Cardiac muscle cell (in vitro differentiated cells and primary cell): ENCODE data around the gene USP50. TPM values are rescaled to one million over a fixed set of nuclear protein-coding genes. Genes with fewer than 3 reads are reported as not detected.
A peak's percentile ranks its signal among the peaks of the same experiment; 100 is the strongest.
"Not testable (repeated sequence)": the region's sequence is repeated elsewhere in the genome, so short reads cannot be mapped to it uniquely, and the experiment has no call there.

Source experiments
- DNase-seq, 2 donors: peaks; one replicate each; pipeline versions ENCODE4 v3.0.0 to v3.0.0-alpha.2; 2010 to 2017; ENCODE audit warnings: low read depth in 1 of 2, low spot score in 1 of 2
- H3K27ac ChIP-seq: fragments of 200-600 bp; sonication (generic); 2 replicates; pipeline ENCODE4 v1.5.1; 2016
- H3K27me3 ChIP-seq: fragments of 200-600 bp; sonication (generic); 2 replicates; pipeline ENCODE4 v1.6.0; 2016; ENCODE audit warnings: control low read depth
- H3K36me3 ChIP-seq: fragments of 200-600 bp; sonication (generic); 2 replicates; pipeline ENCODE4 v1.5.1; 2016; ENCODE audit warnings: control low read depth
- H3K4me1 ChIP-seq: fragments of 200-600 bp; sonication (generic); 2 replicates; pipeline ENCODE4 v1.8.1; 2017; ENCODE audit warnings: low read depth, mild to moderate bottlenecking, mixed run types
- H3K4me3 ChIP-seq: fragments of 200-600 bp; sonication (generic); 2 replicates; pipeline ENCODE4 v1.5.1; 2016; ENCODE audit warnings: mild to moderate bottlenecking
- H3K9me3 ChIP-seq: fragments of 200-600 bp; sonication (generic); 2 replicates; pipeline ENCODE4 v1.5.1; 2017; ENCODE audit warnings: low read depth, mild to moderate bottlenecking, control low read depth
- CTCF ChIP-seq: IDR thresholded peaks from 2 replicates; pipeline ENCODE4 v1.5.1; 2012; ENCODE audit warnings: low read depth, mild to moderate bottlenecking, low read length
- polyA plus RNA-seq: library from polyadenylated mRNA; unstranded; fragments of >200 nt; fragmentation: Nextera tagmentation; extraction: Ambion mirVana; gene quantifications from 2 replicates; pipeline ENCODE4 v1.2.1, GENCODE V29; 2016
- total RNA-seq: library from RNA; depleted of rRNA; stranded (reverse); fragments of >200 nt; gene quantifications from 2 replicates; pipeline ENCODE4 v1.2.3, GENCODE V29; 2016

The USP50 gene
- total and polyA plus RNA-seq, 2 experiments from 2014 or later, result not detected

GRCh38 chr15:50523851-50524251 is 22.6 kb downstream of the USP50 start:
- Histone ChIP-seq H3K27ac (no peak overlapping the region), H3K9me3 (no peaks in the 10 kb centered on the region)

GRCh38 chr15:50519740-50520425 is 26.6 kb downstream of the USP50 start:
- no peak overlapping the region for H3K27ac ChIP-seq
- no peak for TF ChIP-seq CTCF
- H3K4me1 ChIP-seq, result no peaks in the 10 kb centered on the region
- no peaks in the 10 kb centered on the region for H3K9me3 ChIP-seq
- no peak overlapping the region for H3K4me3 ChIP-seq
- peak in 1 of 2 donors; percentile 21 for DNase-seq
- no peaks in the 10 kb centered on the region for H3K27me3 ChIP-seq
- no peaks in the 10 kb centered on the region for H3K36me3 ChIP-seq

More at GRCh38 chr15:50523851-50524251, 22.6 kb downstream of the USP50 start:
- Histone ChIP-seq H3K4me1 (no peaks in the 10 kb centered on the region), H3K27me3 (no peaks in the 10 kb centered on the region), H3K36me3 (no peaks in the 10 kb centered on the region), H3K4me3 (no peak overlapping the region)
- peak in 1 of 2 donors; percentile 4 for DNase-seq
- no peak for TF ChIP-seq CTCF

- no peaks in the 10 kb centered on the region for H3K4me1 ChIP-seq
- no peaks in the 10 kb centered on the region for H3K9me3 ChIP-seq
- no peak for TF ChIP-seq CTCF
- H3K27me3 ChIP-seq, result no peaks in the 10 kb centered on the region
- no peaks in the 10 kb centered on the region for H3K36me3 ChIP-seq
- H3K4me3 ChIP-seq, result no peak overlapping the region
- no peak overlapping the region for H3K27ac ChIP-seq
- DNase-seq, result no peak
These were observed 33.5 kb downstream of the USP50 start for GRCh38 chr15:50513001-50513400.

- Histone ChIP-seq H3K4me3 (no peak overlapping the region), H3K27me3 (no peaks in the 10 kb centered on the region), H3K9me3 (no peaks in the 10 kb centered on the region), H3K36me3 (peaks cover 7% of the 10 kb centered on the region), H3K27ac (no peak overlapping the region), H3K4me1 (no peaks in the 10 kb centered on the region)
- no peak for TF ChIP-seq CTCF
- DNase-seq, result peak in 1 of 2 donors; percentile 14
These were observed 40.3 kb downstream of the USP50 start for GRCh38 chr15:50506121-50506520.

GRCh38 chr15:50505656-50506055 is 40.8 kb downstream of the USP50 start:
- not testable (repeated sequence) for H3K4me3 ChIP-seq, H3K9me3 ChIP-seq, H3K4me1 ChIP-seq, H3K27ac ChIP-seq, H3K27me3 ChIP-seq, DNase-seq
- peaks cover 10% of the 10 kb centered on the region for H3K36me3 ChIP-seq

- Histone ChIP-seq H3K27ac (peak overlapping the region; percentile 35), H3K27me3 (no peaks in the 10 kb centered on the region), H3K4me3 (no peak overlapping the region), H3K4me1 (no peaks in the 10 kb centered on the region), H3K36me3 (peaks cover 35% of the 10 kb centered on the region), H3K9me3 (no peaks in the 10 kb centered on the region)
- no peak for TF ChIP-seq CTCF
- no peak for DNase-seq
These were observed 43.3 kb downstream of the USP50 start for GRCh38 chr15:50503144-50503543.
